Inflammatory macrophage treated with lipopolysaccharide for 4 hours (primary cell): Measurements from ENCODE around the gene ASIC4.

Source experiments
- DNase-seq: peaks from one replicate; pipeline ENCODE4 v3.0.0-alpha.2; 2020

ASIC4 gene

DNA sequence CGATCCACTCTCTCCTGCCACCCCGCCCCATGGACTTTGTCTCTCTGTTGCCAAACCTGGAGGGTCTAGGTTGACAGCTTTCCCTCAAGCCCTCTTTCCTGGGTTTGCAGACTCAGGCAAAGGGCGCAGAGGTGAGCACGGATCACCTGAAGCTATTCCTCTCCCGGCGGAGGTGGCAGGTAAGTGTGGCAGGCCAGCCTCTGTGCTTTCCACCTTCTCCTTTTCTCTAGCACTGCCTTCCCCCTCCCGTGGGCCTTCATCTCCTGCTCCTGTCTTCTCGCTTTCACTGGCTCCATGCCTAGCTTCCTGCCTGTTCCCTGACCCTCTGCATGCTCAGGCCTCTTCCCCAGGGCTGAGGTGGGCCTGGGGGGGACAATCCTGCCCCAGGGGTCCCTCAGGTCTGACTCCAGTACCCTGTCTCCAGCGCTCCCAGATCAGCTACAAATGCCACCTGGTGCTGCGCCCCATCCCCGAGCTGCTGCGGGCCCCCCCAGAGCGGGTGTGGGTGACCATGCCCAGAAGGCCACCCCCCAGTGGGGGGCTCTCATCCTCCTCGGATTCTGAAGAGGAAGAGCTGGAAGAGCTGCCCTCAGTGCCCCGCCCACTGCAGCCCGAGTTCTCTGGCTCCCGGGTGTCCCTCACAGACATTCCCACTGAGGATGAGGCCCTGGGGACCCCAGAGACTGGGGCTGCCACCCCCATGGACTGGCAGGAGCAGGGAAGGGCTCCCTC is 31.4 kb upstream of the ASIC4 start:
- DNase-seq = no peak

DNA sequence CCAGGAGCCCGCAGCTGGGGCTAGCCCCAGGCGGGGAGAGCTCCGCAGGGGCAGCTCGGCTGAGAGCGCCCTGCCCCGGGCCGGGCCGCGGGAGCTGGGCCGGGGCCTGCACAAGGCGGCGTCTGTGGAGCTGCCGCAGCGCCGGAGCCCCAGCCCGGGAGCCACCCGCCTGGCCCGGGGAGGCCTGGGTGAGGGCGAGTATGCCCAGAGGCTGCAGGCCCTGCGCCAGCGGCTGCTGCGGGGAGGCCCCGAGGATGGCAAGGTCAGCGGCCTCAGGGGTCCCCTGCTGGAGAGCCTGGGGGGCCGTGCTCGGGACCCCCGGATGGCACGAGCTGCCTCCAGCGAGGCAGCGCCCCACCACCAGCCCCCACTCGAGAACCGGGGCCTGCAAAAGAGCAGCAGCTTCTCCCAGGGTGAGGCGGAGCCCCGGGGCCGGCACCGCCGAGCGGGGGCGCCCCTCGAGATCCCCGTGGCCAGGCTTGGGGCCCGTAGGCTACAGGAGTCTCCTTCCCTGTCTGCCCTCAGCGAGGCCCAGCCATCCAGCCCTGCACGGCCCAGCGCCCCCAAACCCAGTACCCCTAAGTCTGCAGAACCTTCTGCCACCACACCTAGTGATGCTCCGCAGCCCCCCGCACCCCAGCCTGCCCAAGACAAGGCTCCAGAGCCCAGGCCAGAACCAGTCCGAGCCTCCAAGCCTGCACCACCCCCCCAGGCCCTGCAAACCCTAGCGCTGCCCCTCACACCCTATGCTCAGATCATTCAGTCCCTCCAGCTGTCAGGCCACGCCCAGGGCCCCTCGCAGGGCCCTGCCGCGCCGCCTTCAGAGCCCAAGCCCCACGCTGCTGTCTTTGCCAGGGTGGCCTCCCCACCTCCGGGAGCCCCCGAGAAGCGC is 30.6 kb upstream of the ASIC4 start:
- DNase-seq = no peak

DNA sequence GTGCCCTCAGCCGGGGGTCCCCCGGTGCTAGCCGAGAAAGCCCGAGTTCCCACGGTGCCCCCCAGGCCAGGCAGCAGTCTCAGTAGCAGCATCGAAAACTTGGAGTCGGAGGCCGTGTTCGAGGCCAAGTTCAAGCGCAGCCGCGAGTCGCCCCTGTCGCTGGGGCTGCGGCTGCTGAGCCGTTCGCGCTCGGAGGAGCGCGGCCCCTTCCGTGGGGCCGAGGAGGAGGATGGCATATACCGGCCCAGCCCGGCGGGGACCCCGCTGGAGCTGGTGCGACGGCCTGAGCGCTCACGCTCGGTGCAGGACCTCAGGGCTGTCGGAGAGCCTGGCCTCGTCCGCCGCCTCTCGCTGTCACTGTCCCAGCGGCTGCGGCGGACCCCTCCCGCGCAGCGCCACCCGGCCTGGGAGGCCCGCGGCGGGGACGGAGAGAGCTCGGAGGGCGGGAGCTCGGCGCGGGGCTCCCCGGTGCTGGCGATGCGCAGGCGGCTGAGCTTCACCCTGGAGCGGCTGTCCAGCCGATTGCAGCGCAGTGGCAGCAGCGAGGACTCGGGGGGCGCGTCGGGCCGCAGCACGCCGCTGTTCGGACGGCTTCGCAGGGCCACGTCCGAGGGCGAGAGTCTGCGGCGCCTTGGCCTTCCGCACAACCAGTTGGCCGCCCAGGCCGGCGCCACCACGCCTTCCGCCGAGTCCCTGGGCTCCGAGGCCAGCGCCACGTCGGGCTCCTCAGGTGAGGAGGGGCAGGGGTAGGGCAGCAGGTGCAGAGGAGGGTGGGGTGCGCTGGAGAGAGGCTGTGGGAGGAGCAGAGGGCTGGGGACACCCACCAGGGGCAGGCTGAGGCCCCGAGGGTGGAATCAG is 29.7 kb upstream of the ASIC4 start:
- no peak for DNase-seq

DNA sequence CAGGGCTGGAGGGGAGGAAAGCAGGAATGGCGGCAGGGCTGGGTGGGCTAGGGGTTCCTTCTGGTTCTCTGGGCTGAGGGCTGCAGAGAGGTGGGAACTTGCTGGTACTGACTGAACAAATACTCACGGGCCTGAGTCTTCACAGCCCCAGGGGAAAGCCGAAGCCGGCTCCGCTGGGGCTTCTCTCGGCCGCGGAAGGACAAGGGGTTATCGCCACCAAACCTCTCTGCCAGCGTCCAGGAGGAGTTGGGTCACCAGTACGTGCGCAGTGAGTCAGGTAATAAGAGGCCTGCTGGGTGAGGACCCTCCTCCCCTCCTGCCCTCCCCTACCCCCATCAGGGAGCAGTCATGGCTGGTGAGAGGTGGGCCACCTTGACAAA is 29.1 kb upstream of the ASIC4 start:
- DNase-seq = no peak

DNA sequence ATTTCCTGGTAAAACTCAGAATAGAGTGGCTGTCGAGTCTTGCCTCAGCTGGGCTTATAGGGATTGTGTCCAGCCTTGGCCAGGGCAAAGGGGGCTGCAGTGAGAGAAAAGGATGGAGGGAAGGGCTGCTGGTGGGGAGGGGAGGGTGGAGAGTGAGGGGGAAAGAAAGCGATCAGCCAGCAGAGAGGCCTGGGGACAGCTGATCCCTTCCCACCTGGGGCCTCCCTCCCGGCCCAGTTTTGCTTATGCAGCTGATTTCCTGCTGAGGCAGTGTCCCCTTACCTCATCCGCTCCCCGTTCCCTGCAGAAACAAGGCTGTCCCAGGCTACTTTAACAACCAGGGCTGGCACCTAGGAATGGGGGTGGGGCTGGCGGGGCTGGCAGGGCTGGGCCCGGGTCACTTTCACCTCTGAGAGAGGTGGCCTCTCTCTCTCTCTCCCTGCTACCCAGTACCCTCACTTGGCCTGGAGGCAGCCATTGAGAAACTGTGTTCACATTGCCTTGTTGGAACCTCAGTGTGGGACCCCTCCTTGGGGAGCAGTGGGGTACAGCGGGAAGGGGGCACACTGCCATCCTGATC is 27.8 kb upstream of the ASIC4 start:
- DNase-seq = no peak

DNA sequence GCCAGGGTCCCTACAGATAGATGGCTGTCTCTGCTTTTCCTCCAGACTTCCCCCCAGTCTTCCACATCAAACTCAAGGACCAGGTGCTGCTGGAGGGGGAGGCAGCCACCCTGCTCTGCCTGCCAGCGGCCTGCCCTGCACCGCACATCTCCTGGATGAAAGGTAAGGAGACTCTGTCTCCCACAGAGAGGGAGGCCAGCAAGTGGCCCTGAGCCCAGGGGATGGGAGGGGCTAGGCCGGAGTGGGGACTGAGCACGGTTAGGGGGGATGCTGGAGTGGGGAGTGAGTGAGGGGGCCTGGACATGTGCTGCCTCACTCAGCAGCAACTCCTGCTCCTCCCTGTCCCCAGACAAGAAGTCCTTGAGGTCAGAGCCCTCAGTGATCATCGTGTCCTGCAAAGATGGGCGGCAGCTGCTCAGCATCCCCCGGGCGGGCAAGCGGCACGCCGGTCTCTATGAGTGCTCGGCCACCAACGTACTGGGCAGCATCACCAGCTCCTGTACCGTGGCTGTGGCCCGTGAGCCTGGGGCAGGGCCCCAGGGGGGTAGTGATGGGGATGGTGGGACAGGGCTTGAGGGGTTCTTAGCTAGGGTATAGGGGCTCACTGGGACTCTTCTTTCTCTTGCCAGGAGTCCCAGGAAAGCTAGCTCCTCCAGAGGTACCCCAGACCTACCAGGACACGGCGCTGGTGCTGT is 26.0 kb upstream of the ASIC4 start:
- DNase-seq = no peak

DNA sequence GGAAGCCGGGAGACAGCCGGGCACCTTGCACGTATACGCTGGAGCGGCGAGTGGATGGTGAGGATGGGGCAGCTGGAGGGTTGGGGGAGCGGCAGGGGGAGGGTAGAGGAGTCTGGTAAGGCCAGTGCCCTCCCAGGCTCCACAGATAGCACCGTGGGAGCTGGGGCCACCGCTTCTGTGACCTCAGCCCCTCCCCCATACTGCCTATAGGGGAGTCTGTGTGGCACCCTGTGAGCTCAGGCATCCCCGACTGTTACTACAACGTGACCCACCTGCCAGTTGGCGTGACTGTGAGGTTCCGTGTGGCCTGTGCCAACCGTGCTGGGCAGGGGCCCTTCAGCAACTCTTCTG is 25.5 kb upstream of the ASIC4 start:
- DNase-seq = no peak

DNA sequence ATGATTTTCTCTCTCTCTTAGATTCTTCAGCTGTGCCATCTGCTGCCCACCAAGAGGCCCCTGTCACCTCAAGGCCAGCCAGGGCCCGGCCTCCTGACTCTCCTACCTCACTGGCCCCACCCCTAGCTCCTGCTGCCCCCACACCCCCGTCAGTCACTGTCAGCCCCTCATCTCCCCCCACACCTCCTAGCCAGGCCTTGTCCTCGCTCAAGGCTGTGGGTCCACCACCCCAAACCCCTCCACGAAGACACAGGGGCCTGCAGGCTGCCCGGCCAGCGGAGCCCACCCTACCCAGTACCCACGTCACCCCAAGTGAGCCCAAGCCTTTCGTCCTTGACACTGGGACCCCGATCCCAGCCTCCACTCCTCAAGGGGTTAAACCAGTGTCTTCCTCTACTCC is 25.0 kb upstream of the ASIC4 start:
- DNase-seq = no peak

DNA sequence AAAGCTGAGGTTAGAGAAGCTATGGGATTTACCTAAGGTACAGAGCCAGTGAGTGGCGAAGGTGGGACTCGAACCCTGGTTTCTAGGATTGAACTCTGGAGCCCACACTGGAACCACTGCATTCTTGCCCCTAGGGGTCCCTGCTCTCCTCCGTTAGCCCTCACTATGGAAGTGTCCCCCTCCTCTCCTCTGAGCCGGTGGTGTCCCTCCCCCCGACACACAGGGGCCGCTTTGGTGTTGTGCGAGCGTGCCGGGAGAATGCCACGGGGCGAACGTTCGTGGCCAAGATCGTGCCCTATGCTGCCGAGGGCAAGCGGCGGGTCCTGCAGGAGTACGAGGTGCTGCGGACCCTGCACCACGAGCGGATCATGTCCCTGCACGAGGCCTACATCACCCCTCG is 24.1 kb upstream of the ASIC4 start:
- DNase-seq = no peak

DNA sequence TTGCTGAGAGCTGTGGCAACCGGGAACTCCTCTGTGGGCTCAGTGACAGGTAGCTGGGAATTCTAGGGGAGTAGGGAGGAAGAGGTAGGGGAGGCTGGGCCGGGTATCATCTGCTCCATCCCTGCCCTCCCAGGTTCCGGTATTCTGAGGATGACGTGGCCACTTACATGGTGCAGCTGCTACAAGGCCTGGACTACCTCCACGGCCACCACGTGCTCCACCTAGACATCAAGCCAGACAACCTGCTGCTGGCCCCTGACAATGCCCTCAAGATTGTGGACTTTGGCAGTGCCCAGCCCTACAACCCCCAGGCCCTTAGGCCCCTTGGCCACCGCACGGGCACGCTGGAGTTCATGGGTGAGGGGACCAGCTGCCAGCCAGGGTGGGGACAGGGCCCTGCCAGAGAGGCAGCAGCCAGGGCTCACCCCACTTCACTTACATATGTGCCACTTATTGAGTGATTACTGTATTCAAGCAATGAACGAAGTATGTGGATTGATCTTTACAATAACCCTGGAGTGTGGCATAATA is 23.6 kb upstream of the ASIC4 start:
- no peak for DNase-seq

DNA sequence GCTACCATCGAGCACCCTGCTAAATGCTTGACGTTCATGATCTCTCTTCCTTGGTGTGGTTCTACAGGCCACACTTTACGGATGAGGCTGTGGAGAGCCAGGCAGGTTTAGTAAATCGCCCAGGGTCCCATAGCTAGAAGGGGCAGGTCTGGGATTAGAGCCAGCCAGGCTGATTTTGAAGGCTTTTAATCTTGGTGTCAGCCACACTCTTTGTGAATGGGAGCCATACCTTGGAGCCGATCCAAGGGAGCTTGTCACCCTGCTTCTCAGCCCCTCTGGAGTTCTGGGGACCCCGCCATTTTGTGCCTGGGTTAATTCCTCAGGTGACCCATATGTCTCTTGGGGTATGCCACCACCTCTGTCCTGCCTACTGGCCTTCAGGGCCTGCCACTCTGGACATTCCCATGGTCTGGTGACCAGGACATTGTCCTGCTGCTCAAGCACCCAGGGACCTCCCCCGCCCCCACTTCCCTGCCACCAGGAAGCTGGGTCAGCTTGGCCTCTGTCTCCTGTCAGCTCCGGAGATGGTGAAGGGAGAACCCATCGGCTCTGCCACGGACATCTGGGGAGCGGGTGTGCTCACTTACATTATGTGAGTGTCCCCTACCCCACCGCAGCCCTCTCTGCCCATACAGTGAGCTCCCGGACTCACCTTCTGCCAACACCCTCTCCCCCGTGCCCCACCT is 22.9 kb upstream of the ASIC4 start:
- DNase-seq = no peak

DNA sequence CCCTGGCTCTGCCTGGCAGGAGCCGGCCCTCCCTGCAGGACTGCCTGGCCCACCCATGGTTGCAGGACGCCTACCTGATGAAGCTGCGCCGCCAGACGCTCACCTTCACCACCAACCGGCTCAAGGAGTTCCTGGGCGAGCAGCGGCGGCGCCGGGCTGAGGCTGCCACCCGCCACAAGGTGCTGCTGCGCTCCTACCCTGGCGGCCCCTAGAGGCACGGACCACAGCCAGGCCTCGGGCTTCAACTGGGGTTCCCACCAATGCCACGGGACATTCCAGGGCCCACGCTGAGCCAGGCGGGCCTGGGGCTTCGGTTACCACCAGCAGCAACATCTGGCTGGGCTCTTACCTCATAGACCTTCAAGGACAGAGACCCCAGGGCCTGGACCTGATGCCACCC is 21.7 kb upstream of the ASIC4 start:
- no peak for DNase-seq

DNA sequence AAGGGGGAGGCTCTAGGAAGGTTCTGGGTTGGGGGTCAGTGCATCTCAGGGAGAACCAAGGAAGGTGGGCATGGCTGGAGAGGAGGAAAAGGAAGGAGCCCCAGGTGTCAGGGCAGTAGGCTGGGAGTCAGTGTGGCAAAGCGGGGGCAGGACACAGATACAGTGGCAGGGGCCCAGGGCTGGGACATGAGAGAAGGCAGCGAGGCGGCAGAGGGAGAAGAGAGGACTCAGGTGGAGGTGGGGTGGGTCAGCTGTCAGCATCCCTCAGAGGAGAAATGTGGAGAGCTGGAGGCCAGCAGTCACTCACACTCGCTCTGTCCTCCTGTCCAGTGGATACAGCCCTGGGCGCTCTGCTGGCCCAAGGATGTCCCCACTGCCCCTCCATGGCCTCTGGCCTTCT is 21.2 kb upstream of the ASIC4 start:
- no peak for DNase-seq

DNA sequence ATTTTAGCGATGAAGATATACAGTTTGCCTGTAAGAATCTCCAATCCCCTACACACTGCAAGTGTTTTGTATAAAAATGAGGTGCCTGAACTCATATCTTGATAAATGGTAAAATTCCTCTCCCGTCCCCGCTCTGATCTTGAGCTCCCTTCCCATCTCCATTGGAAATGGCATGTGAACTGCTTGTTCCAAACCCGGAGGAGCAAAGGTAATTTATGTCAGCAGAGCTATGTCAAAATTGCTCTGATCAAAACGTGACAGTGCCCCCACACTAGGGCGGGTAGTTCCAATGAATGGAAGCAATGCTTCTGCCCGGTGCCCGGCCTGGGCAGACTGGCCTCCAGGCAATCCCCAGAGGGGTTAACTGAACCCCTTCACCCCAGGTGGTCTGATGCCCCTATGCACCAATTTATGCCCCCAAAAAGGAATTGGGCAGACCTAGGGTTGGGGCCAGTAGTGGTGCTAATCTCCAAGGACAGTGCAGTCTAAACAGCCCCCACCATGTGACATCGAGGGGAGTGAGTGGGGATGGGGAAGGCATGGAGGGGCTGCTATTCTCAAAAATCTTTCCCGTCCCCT is 19.2 kb upstream of the ASIC4 start:
- no peak for DNase-seq

DNA sequence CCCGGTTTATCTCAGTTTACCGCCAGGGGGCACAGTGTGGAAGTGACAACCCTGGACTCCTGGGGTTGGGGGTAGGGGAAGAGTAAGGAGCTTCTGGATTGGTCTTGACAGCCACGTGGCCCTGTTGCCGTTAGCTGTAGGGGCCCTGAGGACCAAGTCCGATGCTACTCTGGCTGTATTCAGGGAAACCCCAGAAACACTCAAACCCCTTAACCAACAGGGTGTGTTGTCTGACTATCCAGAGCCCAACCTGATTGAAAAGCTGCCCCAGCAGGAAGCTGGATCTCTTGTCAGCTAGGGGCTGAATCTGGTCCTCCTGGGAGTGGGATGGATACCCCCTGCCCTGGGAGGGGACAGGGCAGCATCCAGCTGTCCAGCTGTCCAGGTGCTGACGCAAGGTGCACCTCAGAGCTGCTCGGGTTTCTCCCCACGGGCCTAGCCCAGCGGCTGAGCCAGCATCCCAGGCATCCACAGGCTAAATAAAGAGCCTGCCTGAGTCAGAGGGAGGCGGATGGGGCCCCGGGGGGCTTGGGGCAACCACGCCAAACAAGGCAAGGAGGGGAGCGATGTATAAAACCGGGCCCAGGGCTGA is 18.7 kb upstream of the ASIC4 start:
- DNase-seq = peak; percentile 58

DNA sequence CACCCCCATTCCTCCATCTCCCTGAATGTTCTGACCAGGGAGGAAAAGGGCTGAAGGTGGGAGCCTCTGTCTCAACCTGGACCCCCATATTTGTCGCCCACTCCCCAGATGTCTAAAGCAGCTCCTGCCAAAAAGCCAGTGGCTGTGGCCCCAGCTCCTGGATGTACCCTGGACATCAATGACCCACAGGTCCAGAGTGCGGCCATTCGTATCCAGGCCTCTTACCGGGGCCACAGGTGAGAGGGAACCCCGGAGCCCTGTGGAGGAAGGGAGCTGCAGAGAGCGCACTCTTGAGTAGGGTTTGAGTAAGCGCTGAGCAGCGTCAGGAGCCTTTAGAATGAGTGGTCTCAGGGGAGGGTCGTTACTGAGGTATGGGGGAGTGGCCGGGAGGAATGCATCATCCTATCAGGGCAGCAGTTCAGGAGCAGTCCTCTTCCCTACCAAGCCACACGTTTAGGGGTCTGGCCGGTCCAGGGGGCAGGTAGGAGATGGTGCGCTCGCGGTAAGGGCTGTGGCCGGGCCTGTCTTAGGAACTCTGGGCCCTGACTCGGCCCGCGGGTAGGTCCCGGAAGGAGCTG is 17.9 kb upstream of the ASIC4 start:
- no peak for DNase-seq

DNA sequence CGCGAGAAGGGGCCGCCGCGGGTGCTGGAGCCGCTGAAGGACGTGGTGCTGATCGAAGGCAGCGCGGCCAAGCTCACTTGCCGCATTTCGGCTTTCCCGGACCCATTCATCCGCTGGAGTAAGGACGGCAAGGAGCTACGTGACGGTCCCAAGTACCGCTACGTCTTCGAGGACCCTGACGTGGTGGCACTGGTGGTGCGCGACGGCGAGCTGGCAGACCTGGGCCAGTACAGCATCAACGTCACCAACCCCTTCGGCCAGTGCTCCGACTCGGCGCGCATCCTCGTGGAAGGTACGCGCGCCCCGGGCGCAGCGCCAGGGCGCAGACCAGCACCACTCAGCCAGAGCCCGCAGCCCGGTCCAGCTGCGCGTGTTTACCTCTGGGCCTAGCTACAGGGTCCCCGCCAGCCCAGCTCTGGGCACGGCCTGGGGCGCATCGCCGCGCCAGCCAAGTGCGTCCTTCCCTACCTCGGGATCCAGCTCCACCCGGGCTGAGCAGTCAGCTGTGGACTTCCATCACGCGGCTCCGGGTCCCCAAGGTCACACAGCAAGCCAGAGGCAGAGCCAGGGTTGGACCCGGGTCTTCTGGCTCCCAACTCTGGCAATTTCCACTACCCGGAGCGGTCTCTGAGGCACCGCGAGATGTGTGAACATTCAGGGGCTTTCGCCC is 17.3 kb upstream of the ASIC4 start:
- no peak for DNase-seq

DNA sequence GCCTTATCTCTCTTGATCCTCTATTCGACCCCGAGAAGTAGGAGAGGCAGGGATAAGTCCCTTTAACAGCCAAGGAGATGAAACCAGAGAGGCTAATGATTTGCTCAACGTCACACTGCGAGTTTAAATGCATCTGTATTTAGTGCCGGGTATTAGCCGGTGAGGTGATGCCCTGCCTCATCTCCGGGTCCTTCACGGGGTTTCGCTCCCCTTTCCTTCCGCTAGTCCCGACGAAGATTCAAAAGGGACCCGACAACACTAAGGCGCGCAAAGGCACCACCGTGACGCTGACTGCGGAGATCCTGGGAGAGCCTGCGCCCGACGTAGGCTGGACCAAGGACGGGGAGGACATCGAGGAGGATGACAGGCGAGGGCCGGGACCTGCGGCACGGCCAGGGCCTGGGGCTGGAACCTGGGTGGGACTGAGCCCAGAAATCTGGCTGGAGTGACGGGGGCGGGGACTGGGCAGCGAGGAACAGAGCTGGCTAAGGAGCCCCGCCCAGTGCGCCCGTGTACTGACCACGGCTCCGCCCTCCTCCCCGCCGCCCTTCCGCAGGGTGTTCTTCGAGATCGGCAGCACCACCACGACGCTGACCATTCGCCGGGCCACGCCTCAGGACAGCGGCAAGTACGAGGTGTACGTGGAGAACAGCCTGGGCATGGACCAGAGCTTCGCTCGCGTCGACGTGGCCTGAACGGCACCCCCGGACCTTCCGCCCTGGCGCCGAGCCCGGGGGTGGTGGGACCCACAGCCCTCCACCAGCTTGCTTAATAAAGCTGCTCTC is 16.6 kb upstream of the ASIC4 start:
- peak; percentile 91 for DNase-seq
